ENCODE measurements around the gene FER. TPM values are rescaled to one million over a fixed set of nuclear protein-coding genes. Genes with fewer than 3 reads are reported as not detected.

FER gene
- total RNA-seq, 1 donor from 2014 or later: 35.3 TPM

GRCh38 chr5:108801776-108802175, 54.1 kb downstream of the FER start:
- Histone ChIP-seq H3K4me1 (no peaks in the 10 kb centered on the region), H3K27me3 (ENCODE audit: low read depth) (no peaks in the 10 kb centered on the region), H3K36me3 (peaks cover 3% of the 10 kb centered on the region), H3K27ac (no peak overlapping the region), H3K4me3 (no peak overlapping the region), H3K9me3 (peaks cover 22% of the 10 kb centered on the region)
- TF ChIP-seq CTCF (IDR thresholded peaks at IDR 0.05): no peak
- ATAC-seq (no peak), DNase-seq (no peak)
- intact Hi-C loops (cut with DNase I): no loop called here

GRCh38 chr5:108810717-108811116, 63.0 kb downstream of the FER start:
- H3K9me3 ChIP-seq: peaks cover 4% of the 10 kb centered on the region
- H3K27me3 ChIP-seq (ENCODE audit: low read depth): no peaks in the 10 kb centered on the region
- TF ChIP-seq CTCF (IDR thresholded peaks at IDR 0.05): no peak
- peaks cover 5% of the 10 kb centered on the region for H3K4me1 ChIP-seq
- H3K36me3 ChIP-seq: no peaks in the 10 kb centered on the region
- ATAC-seq (no peak), DNase-seq (no peak)
- no peak overlapping the region for H3K27ac ChIP-seq
- no peak overlapping the region for H3K4me3 ChIP-seq
- intact Hi-C loops (cut with DNase I): no loop called here

GRCh38 chr5:108813673-108814072, 66.0 kb downstream of the FER start:
- no peak for ATAC-seq
- H3K9me3 ChIP-seq: no peaks in the 10 kb centered on the region
- H3K4me3 ChIP-seq: no peak overlapping the region
- no peak for TF ChIP-seq CTCF (IDR thresholded peaks at IDR 0.05)
- no peaks in the 10 kb centered on the region for H3K27me3 ChIP-seq (ENCODE audit: low read depth)
- intact Hi-C loops (cut with DNase I): no loop called here
- DNase-seq: no peak
- peaks cover 5% of the 10 kb centered on the region for H3K4me1 ChIP-seq
- no peaks in the 10 kb centered on the region for H3K36me3 ChIP-seq
- H3K27ac ChIP-seq: no peak overlapping the region

- no peak for TF ChIP-seq CTCF (IDR thresholded peaks at IDR 0.05)
- ATAC-seq: no peak
- intact Hi-C loops (cut with DNase I): no loop called here
These were observed 66.9 kb downstream of the FER start for GRCh38 chr5:108814551-108814950.

GRCh38 chr5:108818613-108819272, 71.0 kb downstream of the FER start:
- H3K36me3 ChIP-seq: no peaks in the 10 kb centered on the region
- intact Hi-C loops (cut with DNase I): no loop called here
- H3K4me3 ChIP-seq: no peak overlapping the region
- DNase-seq: no peak
- peaks cover 7% of the 10 kb centered on the region for H3K9me3 ChIP-seq
- no peak overlapping the region for H3K27ac ChIP-seq
- peak in 1 of 2 donors; percentile 40 for ATAC-seq
- H3K27me3 ChIP-seq (ENCODE audit: low read depth): no peaks in the 10 kb centered on the region
- peaks cover 5% of the 10 kb centered on the region for H3K4me1 ChIP-seq
- no peak for TF ChIP-seq CTCF (IDR thresholded peaks at IDR 0.05)

More at GRCh38 chr5:108814551-108814950, 66.9 kb downstream of the FER start:
- H3K4me3 ChIP-seq: no peak overlapping the region
- H3K36me3 ChIP-seq: no peaks in the 10 kb centered on the region
- peaks cover 5% of the 10 kb centered on the region for H3K4me1 ChIP-seq
- H3K9me3 ChIP-seq: no peaks in the 10 kb centered on the region
- no peak for DNase-seq
- H3K27ac ChIP-seq: no peak overlapping the region
- no peaks in the 10 kb centered on the region for H3K27me3 ChIP-seq (ENCODE audit: low read depth)

Data from lower lobe of right lung (tissue), 2 donors.